Activated CD4-positive, CD25-positive, alpha-beta regulatory T cell treated with anti-CD3 and anti-CD28 coated beads, Interleukin-2, amount 50 U/mL, for 16 hours (primary cell): Measurements from ENCODE around the gene VAMP2.

Experiments used
- DNase-seq: peaks from one replicate; pipeline ENCODE4 v3.0.0-alpha.2; 2020; ENCODE audit warnings: low read depth, low spot score

Gene VAMP2

GRCh38 chr17:8162233-8162996 lies at the start of gene VAMP2:
TSS of gene VAMP2 (minus strand) at chr17:8162948. CDS start at chr17:8162879, 69 bp downstream.
- peak; percentile 71 for DNase-seq

DNA sequence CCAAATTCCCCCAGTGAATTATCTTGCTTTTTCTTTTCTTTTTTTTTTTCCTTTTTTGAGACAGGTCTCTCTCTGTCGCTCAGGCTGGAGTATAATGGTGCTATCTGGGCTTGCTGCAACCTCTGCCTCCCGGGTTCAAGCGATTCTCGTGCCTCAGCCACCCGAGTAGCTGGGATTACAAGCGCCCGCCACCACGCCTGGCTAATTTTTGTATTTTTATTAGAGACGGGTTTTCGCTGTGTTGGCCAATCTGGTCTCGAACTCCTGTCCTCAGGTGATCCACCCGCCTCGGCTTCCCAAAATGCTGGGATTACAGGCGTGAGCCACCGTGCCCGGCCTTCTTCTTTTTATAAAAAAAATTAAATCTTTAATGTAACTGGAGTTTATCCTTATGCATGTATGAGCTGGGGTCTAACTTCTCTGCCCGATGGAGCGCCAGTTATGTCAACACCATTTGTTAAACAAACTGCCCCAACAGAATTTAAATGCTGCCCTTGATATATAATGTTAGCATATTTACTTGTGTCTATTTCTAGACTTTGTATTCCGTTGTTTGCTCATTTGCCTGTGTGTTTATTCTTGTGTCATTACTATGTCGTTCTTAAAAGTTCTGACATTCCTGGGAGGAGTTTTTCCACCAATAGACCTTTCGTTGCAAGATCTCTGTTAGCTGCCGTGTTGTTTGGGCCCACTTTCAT lies 48.2 kb upstream of the VAMP2 start:
- DNase-seq = no peak

GRCh38 chr17:8209907-8210760 lies 47.4 kb upstream of the VAMP2 start, which contains the start of gene AURKB:
TSS of gene AURKB (minus strand) at chr17:8210575. CDS start at chr17:8210224, 351 bp downstream.
- DNase-seq = peak; percentile 89

DNA sequence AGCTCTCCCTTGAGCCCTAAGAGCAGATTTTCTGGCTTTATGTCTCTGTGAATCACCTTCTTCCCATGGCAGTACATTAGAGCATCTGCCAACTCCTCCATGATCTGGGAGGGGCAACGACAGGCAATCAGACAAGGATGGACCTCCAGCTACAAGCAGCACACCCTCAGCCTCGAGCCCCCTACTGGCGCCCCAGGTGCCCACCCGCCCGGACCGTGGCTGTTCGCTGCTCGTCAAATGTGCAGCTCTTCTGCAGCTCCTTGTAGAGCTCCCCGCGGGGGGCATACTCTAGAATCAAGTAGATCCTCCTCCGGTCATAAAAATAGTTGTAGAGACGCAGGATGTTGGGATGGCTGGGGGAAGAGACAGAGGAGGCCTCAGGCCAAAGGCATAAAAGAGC lies 43.8 kb upstream of the VAMP2 start:
- DNase-seq = no peak

- DNase-seq = no peak
Measured at GRCh38 chr17:8204761-8205555, 42.2 kb upstream of the VAMP2 start.

DNA sequence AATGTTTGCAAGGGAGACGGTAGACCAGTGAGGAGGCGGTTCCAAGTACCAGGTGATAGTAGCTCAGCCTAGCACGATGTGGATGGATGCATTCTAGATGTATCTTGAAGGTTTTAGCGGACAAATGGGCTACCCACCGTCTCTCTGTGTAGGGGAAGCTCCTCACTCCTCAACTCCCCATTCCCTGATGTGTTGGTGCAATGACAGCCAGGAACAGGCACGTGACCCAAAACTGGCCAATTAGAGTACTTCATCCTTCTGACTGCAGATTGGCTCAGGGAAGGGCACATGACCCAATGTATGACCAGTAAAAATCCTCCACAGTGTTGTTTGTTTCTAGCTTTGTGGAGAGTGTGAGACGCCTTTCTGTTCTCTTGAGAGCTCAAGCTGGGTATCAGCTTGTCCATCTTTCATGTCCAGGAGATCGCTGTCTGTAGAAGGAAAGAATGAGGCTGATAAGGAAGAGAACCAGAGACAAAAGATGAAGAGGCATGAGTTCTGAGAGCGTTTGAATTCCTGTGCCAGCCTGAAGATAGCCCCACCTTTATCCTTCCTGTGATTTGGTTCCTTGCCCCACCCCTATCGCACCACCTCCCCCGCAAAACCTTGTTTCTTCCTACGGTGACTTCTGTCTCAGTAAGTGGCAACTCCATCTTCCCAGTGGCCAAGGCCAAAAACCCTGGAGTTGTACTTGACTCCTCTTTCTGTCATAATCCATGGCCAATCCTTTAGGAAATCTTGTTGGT lies 29.5 kb upstream of the VAMP2 start:
- no peak for DNase-seq

GRCh38 chr17:8190506-8190905 lies 27.8 kb upstream of the VAMP2 start:
- DNase-seq = no peak

DNA sequence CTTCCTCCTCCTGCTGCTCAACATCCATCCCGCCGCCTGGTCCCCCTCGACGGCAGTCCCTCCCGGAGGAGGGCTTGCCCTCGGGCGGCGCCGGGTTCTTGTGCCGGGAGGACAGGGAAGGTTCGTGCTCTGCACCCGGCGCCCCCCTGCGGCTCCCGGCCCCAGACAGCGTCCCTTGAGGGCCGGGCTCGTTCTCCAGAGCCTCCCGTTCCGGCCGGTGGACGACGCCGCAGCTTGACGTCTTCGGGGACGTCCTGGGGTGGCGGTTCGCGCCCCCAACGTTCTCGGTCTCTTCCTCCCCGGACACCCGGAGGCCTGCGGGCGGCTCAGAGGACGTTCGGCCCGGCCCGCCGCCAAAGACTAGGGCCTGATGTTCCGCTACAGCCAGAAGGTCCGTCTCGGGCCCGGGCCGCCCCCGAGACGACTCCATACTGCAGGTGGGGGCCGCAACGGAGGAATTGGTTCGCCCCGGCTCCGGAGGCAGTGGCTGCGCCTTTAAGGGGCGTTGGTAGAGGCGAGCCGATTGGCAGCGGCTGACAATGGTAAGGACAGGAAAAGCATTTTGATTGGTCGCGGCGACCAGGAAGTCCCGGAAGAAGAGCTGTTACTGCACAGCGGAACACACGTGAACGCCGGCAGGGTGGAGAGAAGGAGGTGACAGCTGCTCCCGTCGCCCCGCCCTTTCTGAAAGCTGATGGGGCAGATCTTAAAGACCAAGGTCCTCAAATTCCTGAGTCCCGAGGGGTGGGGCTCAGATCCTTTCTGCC lies 27.1 kb upstream of the VAMP2 start, which contains the start of gene BORCS6:
TSS of gene BORCS6 (minus strand) at position 470 of the 767 bp plus-strand sequence. CDS start at position 430, 40 bp downstream.
- peak; percentile 95 for DNase-seq

GRCh38 chr17:8189041-8189710 lies 26.4 kb upstream of the VAMP2 start:
- no peak for DNase-seq

DNA sequence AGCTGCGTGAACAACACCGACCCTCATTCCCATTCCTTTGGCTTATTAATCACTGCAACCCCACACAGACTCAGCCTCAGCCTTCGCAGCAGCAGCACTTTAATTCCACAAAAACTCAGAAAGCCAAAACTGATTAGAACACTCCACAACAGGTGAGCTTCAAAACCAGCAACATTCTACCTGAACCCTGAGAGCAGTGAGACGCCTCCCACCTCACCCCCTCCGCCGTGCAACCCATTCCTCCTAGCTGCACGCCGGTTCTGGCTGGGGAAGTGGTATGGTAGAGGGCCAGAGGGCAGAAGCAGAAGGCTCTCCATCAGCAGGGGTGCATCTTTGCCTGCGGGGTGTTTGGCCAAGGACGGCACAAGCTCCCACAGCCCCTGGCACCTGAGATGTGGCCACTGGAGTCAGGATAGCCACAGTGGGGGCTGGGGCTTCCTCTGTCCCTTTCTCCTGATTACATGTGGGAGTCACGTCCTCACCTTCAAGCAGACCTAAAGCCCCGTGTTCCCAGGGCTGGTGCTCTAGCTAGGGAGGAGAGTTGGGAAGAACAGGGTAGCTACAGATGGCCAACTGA lies 25.6 kb upstream of the VAMP2 start:
- no peak for DNase-seq

GRCh38 chr17:8187517-8188262 lies 24.9 kb upstream of the VAMP2 start:
- peak; percentile 81 for DNase-seq

DNA sequence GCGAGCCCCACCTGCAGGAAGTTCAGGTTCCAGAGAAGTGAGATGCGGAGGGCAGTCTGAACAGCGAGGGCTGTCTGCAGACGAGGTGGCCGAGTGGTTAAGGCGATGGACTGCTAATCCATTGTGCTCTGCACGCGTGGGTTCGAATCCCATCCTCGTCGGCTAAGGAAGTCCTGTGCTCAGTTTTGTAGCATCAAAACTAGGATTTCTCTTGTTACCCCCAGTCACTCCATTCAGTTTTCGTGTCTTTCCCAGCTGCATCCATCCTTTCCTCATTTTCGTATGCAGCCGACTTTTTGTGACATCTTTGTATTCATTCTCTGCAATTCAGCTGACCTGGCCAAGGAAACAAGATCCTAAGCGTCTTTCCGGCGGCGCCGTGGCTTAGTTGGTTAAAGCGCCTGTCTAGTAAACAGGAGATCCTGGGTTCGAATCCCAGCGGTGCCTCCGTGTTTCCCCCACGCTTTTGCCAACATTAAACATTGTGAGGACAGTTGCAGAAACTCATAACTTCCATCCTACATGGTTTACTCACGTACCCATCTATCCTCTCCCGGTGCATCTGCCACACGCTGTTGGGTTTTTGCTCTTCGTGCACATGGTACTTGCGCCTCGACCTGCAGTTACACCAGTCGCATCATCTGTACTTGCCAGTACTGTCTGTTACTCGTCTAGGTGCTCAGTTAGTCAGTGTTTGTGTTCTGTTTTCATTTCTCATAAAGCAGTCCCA lies 24.2 kb upstream of the VAMP2 start:
- peak; percentile 81 for DNase-seq

- no peak for DNase-seq
Measured at GRCh38 chr17:8186446-8186786, 23.7 kb upstream of the VAMP2 start.

DNA sequence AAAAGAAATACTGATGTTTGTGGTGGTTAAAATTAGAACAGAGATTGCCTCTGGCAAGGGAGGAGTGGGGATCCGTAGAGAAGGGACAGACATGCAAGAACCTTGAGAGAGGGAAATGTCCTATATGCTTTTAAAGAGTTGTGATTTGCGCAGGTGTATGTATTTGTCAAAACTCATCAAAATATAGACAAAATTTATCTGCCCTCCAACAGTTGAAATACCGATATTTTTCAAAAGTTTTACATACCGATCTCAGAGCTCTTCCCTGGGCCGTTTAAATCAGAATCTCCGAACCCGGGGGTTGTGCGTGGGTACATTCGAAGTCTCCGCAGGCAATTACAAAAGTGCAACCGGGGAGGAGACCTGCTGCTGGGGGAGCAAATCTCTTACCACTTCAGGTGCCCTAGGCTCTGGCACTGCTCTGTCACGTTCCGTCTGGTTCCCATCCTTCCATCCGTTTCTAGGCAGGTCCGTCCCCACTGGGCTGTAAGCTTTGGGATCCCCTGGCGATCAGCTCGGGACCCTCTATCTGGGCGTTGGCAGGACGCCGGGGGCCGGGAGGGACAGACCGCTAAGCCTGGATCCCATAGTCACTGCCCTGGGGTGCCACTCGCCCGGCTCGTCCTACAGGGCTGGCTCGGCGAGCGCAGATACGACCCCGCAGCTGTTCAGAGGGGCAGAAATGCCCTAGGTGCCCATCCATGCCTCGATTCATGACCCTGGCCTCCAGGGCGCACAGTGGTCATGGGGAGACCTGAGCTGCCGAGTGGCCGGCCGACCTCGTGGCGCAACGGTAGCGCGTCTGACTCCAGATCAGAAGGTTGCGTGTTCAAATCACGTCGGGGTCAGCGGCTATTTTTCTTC lies 23.1 kb upstream of the VAMP2 start:
- DNase-seq = peak; percentile 84

DNA sequence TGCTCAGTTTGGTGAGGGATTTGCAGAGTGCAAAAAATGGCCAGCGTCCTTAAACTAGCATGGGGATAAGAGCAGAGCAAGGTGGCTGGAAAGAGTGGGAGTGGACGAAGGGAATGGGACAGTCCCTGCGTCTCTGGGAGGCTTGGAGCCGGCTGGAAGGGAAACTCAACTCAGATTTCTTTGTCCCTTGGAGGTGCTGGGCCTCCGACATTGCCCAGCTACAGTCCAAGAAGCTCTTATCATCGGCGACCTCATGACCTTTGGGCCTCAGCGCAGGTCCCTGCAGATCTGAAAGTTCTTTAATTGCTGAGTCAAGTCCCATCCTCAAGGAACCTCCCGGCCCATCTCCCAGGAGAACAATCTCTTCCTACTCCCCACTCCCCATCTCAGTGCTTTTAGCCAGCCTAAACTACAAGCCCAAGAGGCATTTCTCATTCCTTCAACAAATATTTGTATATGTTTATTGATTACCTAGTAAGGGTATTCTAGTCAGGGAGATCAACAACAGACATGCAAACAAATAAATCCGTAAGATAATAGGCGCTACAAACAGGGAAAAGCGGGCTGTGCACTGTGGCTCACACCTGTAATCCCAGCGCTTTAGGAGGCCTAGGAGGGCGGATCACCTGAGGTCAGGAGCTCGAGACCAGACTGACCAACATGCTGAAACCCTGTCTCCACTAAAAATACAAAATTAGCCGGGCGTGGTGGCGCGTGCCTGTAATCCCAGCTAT lies 14.4 kb upstream of the VAMP2 start:
- no peak for DNase-seq
